ENCODE measurements around the gene SOWAHD. TPM values are rescaled to one million over a fixed set of nuclear protein-coding genes. Genes with fewer than 3 reads are reported as not detected.
"Not testable (repeated sequence)": the region's sequence is repeated elsewhere in the genome, so short reads cannot be mapped to it uniquely, and the experiment has no call there.

The SOWAHD gene
- total RNA-seq, 1 donor from 2014 or later: under 0.01 TPM

GRCh38 chrX:119760026-119760877 is 1.9 kb downstream of the SOWAHD start:
- H3K27me3 ChIP-seq (ENCODE audit: control insufficient read depth, insufficient read depth, low read length): no peaks in the 10 kb centered on the region
- no peak overlapping the region for H3K4me3 ChIP-seq (ENCODE audit: low read depth, low read length)
- no peak for DNase-seq (ENCODE audit: low read depth)
- H3K36me3 ChIP-seq (ENCODE audit: control insufficient read depth, insufficient read depth, low read length): no peaks in the 10 kb centered on the region
- FAIRE-seq: peak; percentile 7
- no peak for TF ChIP-seq CTCF (IDR thresholded peaks at IDR 0.05; ENCODE audit: insufficient read depth, low read length, severe bottlenecking)

- Histone ChIP-seq H3K4me3 (ENCODE audit: low read depth, low read length) (no peak overlapping the region), H3K36me3 (ENCODE audit: control insufficient read depth, insufficient read depth, low read length) (no peaks in the 10 kb centered on the region), H3K27me3 (ENCODE audit: control insufficient read depth, insufficient read depth, low read length) (no peaks in the 10 kb centered on the region)
- TF ChIP-seq CTCF (IDR thresholded peaks at IDR 0.05; ENCODE audit: insufficient read depth, low read length, severe bottlenecking): no peak
- DNase-seq (ENCODE audit: low read depth) (no peak), FAIRE-seq (no peak)
These were observed 4.3 kb downstream of the SOWAHD start for GRCh38 chrX:119762718-119763117.

GRCh38 chrX:119763181-119763580 is 4.8 kb downstream of the SOWAHD start:
- no peak for TF ChIP-seq CTCF (IDR thresholded peaks at IDR 0.05; ENCODE audit: insufficient read depth, low read length, severe bottlenecking)
- Histone ChIP-seq H3K27me3 (ENCODE audit: control insufficient read depth, insufficient read depth, low read length) (no peaks in the 10 kb centered on the region), H3K4me3 (ENCODE audit: low read depth, low read length) (no peak overlapping the region), H3K36me3 (ENCODE audit: control insufficient read depth, insufficient read depth, low read length) (no peaks in the 10 kb centered on the region)
- FAIRE-seq (no peak), DNase-seq (ENCODE audit: low read depth) (no peak)

- no peaks in the 10 kb centered on the region for H3K27me3 ChIP-seq (ENCODE audit: control insufficient read depth, insufficient read depth, low read length)
- no peak for TF ChIP-seq CTCF (IDR thresholded peaks at IDR 0.05; ENCODE audit: insufficient read depth, low read length, severe bottlenecking)
- DNase-seq (ENCODE audit: low read depth) (no peak), FAIRE-seq (no peak)
- H3K36me3 ChIP-seq (ENCODE audit: control insufficient read depth, insufficient read depth, low read length): no peaks in the 10 kb centered on the region
- H3K4me3 ChIP-seq (ENCODE audit: low read depth, low read length): no peak overlapping the region
These were observed 5.5 kb downstream of the SOWAHD start for GRCh38 chrX:119763836-119764387.

GRCh38 chrX:119768436-119768835 is 10.0 kb downstream of the SOWAHD start:
- not testable (repeated sequence) for FAIRE-seq; H3K36me3 ChIP-seq (ENCODE audit: control insufficient read depth, insufficient read depth, low read length); H3K4me3 ChIP-seq (ENCODE audit: low read depth, low read length); H3K27me3 ChIP-seq (ENCODE audit: control insufficient read depth, insufficient read depth, low read length); DNase-seq (ENCODE audit: low read depth)

GRCh38 chrX:119769388-119769787 is 11.0 kb downstream of the SOWAHD start:
- not testable (repeated sequence) for DNase-seq (ENCODE audit: low read depth); H3K4me3 ChIP-seq (ENCODE audit: low read depth, low read length); H3K36me3 ChIP-seq (ENCODE audit: control insufficient read depth, insufficient read depth, low read length); H3K27me3 ChIP-seq (ENCODE audit: control insufficient read depth, insufficient read depth, low read length); FAIRE-seq

Data from bronchial epithelial cell (primary cell).